HL-60 (cell line): ENCODE data around the gene SORCS2.

ENCODE experiments used
- DNase-seq, 2 experiments: peaks; one replicate each; pipeline ENCODE4 v3.0.0-alpha.2; 2010 to 2020; ENCODE audit warnings: low read depth in 1 of 2, low spot score in 1 of 2
- H3K27ac ChIP-seq: fragments of 250-450 bp; sonication (Bioruptor Pico); replicated peaks from 2 replicates; pipeline ENCODE4 v1.5.1; 2020; ENCODE audit warnings: mild to moderate bottlenecking, moderate library complexity
- H3K27me3 ChIP-seq: fragments of 250-450 bp; sonication (Bioruptor Pico); 2 replicates; pipeline ENCODE4 v1.5.1; 2021; ENCODE audit warnings: mild to moderate bottlenecking, moderate library complexity; ENCODE audit not compliant: insufficient read depth, poor library complexity, severe bottlenecking
- H3K4me3 ChIP-seq: replicated peaks from 2 replicates; pipeline ENCODE4 v1.5.1; 2011; ENCODE audit warnings: mild to moderate bottlenecking, control low read depth, low read length; ENCODE audit not compliant: insufficient read depth
- GABPA ChIP-seq: IDR thresholded peaks from 2 replicates; pipeline ENCODE4 v1.6.1; 2012; ENCODE audit warnings: low read depth
- POLR2AphosphoS5 ChIP-seq: IDR thresholded peaks from 2 replicates; pipeline ENCODE4 v1.6.1; 2012; ENCODE audit warnings: low read depth
- REST ChIP-seq: IDR thresholded peaks from 2 replicates; pipeline ENCODE4 v1.6.1; 2012; ENCODE audit warnings: low read depth; ENCODE audit not compliant: insufficient replicate concordance
- SPI1 ChIP-seq: IDR thresholded peaks from 2 replicates; pipeline ENCODE4 v1.6.1; 2012; ENCODE audit warnings: low read depth, mild to moderate bottlenecking, borderline replicate concordance
- TF ChIP-seq, protein P1 (sequence below): IDR thresholded peaks from one replicate; pipeline ENCODE4 v1.5.1; 2011; ENCODE audit warnings: low read length, control low read depth, inconsistent platforms; ENCODE audit not compliant: insufficient read depth

SORCS2 gene

DNA sequence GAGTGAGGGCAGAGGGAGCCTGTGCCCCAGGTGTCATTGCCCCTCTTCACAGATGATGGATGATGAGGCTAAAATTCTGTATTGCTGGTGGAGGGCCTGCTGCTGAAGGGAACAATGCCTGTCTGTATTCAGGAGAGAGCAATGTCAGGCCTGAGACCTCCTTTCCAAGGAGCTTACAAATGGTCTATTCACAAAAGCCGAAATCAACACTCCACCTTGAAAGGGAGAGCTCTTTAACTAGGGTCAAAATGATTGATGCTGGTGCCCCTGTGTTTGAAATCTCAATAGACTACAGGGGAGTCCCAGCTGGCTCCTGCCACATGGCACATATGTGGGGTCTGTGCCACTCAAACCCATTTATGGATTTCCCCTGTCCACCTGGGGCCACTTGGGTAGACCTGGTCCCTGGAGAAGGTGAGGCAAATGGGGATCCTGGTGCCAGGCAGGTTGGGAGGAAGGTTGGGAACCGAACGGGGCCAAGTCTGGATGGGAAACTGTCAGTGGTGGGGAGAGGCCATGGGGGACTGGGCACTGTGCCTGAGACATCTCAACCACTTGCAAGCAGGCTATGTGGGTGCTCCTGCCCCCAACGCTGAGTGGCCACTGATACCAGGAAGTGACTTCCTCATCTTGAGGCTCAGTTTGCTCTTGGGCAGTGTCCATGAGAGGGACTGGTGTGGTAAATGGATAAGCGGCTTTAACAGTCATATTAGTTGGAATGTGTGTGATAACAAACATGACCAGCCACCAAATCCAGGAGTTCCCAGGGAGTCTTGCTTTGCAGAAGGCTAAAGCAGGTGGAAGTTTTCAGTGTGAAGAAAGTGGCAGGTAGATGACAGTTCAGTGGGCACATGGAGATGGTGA is 466.2 kb downstream of the SORCS2 start:
- TF ChIP-seq GABPA (no peak), POLR2AphosphoS5 (no peak), REST (no peak), SPI1 (no peak)
- TF ChIP-seq, protein P1, sequence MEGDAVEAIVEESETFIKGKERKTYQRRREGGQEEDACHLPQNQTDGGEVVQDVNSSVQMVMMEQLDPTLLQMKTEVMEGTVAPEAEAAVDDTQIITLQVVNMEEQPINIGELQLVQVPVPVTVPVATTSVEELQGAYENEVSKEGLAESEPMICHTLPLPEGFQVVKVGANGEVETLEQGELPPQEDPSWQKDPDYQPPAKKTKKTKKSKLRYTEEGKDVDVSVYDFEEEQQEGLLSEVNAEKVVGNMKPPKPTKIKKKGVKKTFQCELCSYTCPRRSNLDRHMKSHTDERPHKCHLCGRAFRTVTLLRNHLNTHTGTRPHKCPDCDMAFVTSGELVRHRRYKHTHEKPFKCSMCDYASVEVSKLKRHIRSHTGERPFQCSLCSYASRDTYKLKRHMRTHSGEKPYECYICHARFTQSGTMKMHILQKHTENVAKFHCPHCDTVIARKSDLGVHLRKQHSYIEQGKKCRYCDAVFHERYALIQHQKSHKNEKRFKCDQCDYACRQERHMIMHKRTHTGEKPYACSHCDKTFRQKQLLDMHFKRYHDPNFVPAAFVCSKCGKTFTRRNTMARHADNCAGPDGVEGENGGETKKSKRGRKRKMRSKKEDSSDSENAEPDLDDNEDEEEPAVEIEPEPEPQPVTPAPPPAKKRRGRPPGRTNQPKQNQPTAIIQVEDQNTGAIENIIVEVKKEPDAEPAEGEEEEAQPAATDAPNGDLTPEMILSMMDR, result no peak
- Histone ChIP-seq H3K27me3 (no peaks in the 10 kb centered on the region), H3K4me3 (no peak overlapping the region), H3K27ac (no peak overlapping the region)
- DNase-seq, result no peak

DNA sequence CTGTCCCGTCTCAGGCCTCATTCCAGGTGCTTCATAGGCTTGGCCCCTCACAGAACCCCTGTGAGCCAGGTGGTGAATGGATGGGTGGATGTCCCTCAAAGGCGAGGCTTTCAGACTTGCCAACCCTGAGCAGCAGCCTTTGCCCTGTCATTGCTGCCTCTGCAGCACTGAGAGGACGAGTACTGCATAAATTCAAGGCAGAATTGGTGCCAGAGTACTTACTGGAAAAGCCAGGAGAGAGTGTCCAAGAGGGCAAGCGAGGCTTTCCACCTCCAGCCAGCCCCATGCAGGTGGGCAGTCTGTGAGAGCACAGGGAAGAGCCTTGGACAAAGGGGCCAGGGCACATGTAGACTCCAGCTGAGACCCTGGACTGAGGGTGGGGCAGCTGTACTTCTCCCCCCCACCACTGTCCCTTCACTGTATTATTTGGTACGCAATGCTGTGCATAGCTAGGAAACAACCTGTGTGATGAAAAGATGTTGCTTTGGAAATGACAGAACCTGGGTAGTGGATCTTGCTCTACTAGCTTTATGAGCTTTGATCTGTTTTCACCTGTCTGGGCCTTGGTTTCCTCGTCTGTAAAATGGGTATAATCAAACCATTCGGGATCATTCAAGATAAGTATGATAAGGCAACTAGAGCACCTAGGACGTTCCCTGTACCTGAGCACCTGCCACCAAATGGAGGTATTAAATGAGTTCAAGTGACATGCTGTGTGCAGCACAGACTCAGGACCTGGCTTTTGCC is 467.3 kb downstream of the SORCS2 start:
- TF ChIP-seq, protein P1, result no peak
- TF ChIP-seq REST (no peak), POLR2AphosphoS5 (no peak), GABPA (no peak)

DNA sequence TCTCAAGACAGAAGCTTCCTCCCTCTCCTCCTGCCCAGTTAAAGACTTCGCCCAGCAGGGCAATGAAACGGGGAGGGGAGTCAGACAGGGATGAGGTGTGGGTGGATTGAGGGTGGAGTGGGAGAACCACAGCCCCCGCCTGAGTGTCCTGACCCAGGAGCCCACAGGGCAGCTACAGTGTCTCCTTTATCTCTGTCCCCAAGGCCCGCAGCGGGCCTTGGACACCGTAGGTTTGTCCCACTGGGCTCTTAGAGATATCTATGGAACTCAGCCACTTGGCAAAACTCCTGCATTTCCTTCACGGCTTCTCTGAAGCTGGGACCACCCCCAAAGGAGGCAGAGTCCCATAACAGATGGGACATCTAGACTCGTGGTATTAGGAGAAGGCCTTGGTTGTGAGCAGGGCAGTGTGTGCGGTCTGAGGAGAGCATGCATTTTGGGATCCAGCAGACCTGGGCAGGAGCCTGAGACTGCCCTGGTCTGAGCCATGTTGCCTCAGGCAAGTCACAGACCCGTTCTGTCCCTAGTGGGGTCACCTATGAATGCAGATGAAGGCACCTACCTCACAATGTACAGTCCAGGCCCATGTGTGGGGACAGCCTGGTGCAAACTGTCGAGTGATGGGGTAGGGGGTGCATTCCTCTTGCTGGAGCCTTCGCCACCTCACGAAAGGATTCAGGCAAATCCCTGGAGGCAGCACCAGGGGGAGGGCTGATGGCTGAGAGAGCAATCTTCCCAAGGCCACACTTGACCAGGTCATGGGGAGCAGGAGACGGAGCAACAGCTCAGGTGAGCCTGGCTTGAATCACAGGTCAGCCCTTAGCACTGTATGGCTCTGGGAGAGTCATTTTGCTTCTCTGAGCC is 468.1 kb downstream of the SORCS2 start:
- H3K27me3 ChIP-seq, result no peaks in the 10 kb centered on the region
- no peak for DNase-seq
- no peak overlapping the region for H3K27ac ChIP-seq
- TF ChIP-seq REST (no peak), GABPA (no peak), SPI1 (no peak), POLR2AphosphoS5 (no peak)
- TF ChIP-seq, protein P1, result no peak
- H3K4me3 ChIP-seq, result no peak overlapping the region

More for the DNA sequence above, 467.3 kb downstream of the SORCS2 start:
- DNase-seq, result no peak
- no peak overlapping the region for H3K4me3 ChIP-seq
- H3K27me3 ChIP-seq, result no peaks in the 10 kb centered on the region
- H3K27ac ChIP-seq, result no peak overlapping the region
